Peyer's patch (tissue), 4 donors: ENCODE data around the gene JAK3.

ENCODE experiments used
- CTCF ChIP-seq, 6 experiments: fragments of 450-650 bp in 4 of 6; fragments of 200-600 bp in 2 of 6; sonication (generic) in 1 of 6; IDR thresholded peaks; one replicate each; pipeline ENCODE4 v1.5.1; 2017 to 2019; ENCODE audit warnings: antibody characterized with exemption in 6 of 6, mild to moderate bottlenecking in 3 of 6, moderate library complexity in 1 of 6
- POLR2A ChIP-seq, 2 donors: fragments of 450-650 bp; IDR thresholded peaks; one replicate each; pipeline ENCODE4 v1.5.1; 2017; ENCODE audit warnings: antibody characterized with exemption in 2 of 2, mild to moderate bottlenecking in 2 of 2, moderate library complexity in 2 of 2

GRCh38 chr19:17859533-17860330, 11.9 kb upstream of the JAK3 start, which contains the start of gene RPL18A:
- TF ChIP-seq CTCF (IDR thresholded peaks at IDR 0.05) (peak; percentile 84 to 95 (median 92)), POLR2A (IDR thresholded peaks at IDR 0.05) (peak; percentile 91 to 92)
